DMS153 treated with DMSO at 0.1 percent for 48 hours (cell line): ENCODE measurements around the gene CCNB3.

Experiments
- DNase-seq: peaks from one replicate; lab custom pipeline; 2025; ENCODE audit not compliant: unreplicated experiment; lab: John Stamatoyannopoulos, UW

The CCNB3 gene

DNA sequence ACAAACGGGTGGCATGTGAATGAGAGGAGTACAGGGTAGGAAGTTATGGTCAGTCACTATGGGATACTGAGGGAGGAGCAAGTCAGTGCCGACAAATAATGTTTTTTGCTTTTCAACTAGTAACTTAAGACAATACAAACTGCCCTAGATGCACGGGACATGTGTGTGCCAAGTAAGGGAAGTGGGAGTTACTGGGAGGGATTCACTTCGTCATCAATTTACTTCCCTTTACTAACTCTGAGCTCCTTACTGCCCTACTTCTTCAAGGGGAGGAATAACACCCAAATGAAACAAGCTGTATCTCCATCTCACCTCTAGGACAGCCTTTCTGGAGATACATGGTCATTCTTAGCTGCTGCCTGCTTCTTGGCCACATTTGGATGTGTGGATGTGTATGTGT is 168.4 kb downstream of the CCNB3 start:
- no peak for DNase-seq

DNA sequence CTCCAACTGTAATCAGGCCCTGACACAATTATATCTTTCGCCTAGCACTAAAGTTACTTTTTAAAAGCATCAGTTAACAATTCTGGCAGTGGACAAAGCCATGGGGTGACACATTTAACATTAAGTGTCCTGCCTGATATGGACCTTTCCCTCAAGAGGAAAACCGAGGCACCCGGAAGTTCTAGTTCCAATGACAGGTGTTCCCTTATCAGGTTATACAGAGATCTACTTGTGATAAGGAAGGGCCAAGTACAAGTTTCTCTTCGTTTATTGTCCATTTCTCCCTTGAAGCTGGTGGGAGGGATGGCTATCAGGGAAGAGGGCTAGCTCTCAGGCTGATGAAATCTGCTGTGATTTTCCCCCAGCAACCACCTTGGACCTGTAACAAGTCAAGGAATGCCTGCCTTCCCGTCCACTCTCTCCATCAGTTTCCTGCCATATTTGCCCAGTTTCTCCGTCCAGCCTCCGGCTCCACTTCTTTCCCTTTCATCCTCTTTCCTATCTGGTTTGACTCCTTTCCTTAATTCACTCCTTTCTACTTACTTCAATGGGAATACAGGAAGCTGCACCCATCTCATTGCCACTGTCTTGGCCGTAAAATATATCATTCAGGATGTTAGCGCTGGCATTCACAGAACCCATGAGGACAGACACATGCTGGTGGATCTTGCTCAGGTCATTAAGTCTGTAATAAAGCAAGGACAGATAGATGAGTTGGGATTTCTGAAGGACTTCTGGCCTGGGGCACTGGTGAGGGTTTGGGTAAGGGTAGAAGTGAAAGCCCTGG is 171.1 kb downstream of the CCNB3 start:
- DNase-seq = no peak

- DNase-seq = no peak
Measured at GRCh38 chrX:50381729-50382415, 177.3 kb downstream of the CCNB3 start.

GRCh38 chrX:50386520-50386919 is 182.0 kb downstream of the CCNB3 start:
- no peak for DNase-seq

- no peak for DNase-seq
Measured at GRCh38 chrX:50393902-50394301, 189.3 kb downstream of the CCNB3 start.
